NCI-H345 treated with DMSO at 0.1 percent for 48 hours (cell line): Measurements from ENCODE around the gene KRTAP3-3.

Experiments used
- DNase-seq: peaks from one replicate; lab custom pipeline; 2025; ENCODE audit not compliant: unreplicated experiment; lab: John Stamatoyannopoulos, UW

Gene KRTAP3-3

GRCh38 chr17:40961591-40961990, 32.4 kb downstream of the KRTAP3-3 start:
- no peak for DNase-seq

- no peak for DNase-seq
Measured at GRCh38 chr17:40960144-40960543, 33.8 kb downstream of the KRTAP3-3 start.

- DNase-seq: no peak
Measured at GRCh38 chr17:40958086-40958953, 35.6 kb downstream of the KRTAP3-3 start.

- no peak for DNase-seq
Measured at GRCh38 chr17:40956401-40957254, 37.3 kb downstream of the KRTAP3-3 start.

GRCh38 chr17:40953881-40954280, 40.1 kb downstream of the KRTAP3-3 start:
- no peak for DNase-seq

GRCh38 chr17:40952661-40953060, 41.3 kb downstream of the KRTAP3-3 start:
- DNase-seq: no peak

- no peak for DNase-seq
Measured at GRCh38 chr17:40952154-40952553, 41.8 kb downstream of the KRTAP3-3 start.

- DNase-seq: no peak
Measured at GRCh38 chr17:40951011-40951622, 42.8 kb downstream of the KRTAP3-3 start.

GRCh38 chr17:40950176-40950575, 43.8 kb downstream of the KRTAP3-3 start:
- DNase-seq: no peak

- DNase-seq: no peak
Measured at GRCh38 chr17:40949418-40949817, 44.5 kb downstream of the KRTAP3-3 start.

GRCh38 chr17:40947929-40948328, 46.0 kb downstream of the KRTAP3-3 start:
- no peak for DNase-seq

GRCh38 chr17:40945414-40945813, 48.5 kb downstream of the KRTAP3-3 start:
- DNase-seq: no peak

- DNase-seq: no peak
Measured at GRCh38 chr17:40944531-40944930, 49.4 kb downstream of the KRTAP3-3 start.
